ENCODE measurements around the gene TRIM2.

TRIM2 gene

GRCh38 chr4:153385784-153386183, 181.5 kb downstream of the TRIM2 start:
- TF ChIP-seq CTCF (IDR thresholded peaks at IDR 0.05; ENCODE audit: insufficient read depth, missing control alignments), result no peak
- no peak for FAIRE-seq

DNA sequence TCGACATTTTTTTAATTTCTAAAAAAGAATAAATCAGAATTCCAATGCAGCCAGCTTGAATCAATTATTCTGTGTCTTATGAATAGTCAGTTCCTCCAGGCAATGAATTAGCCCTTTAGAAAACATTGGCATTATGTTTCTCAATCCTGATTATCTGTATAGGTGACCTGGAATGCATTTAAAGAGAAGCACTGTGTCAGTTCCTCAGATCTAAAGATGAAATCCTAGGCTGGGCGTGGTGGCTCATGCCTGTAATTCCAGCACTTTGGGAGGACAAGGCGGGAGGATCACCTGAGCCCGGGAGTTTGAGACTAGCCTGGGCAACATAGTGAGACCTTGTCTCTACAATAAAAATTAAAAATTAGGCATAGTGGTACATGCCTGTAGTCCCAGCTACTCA, 183.7 kb downstream of the TRIM2 start:
- no peak for DNase-seq (ENCODE audit: insufficient read length, low spot score)
- no peak for FAIRE-seq
- no peak for TF ChIP-seq CTCF (IDR thresholded peaks at IDR 0.05; ENCODE audit: insufficient read depth, missing control alignments)

More at GRCh38 chr4:153385784-153386183, 181.5 kb downstream of the TRIM2 start:
- no peak for DNase-seq (ENCODE audit: insufficient read length, low spot score)

Data from D721Med (cell line).